ENCODE data around the gene DNAJC17.

DNAJC17 gene, protein sequence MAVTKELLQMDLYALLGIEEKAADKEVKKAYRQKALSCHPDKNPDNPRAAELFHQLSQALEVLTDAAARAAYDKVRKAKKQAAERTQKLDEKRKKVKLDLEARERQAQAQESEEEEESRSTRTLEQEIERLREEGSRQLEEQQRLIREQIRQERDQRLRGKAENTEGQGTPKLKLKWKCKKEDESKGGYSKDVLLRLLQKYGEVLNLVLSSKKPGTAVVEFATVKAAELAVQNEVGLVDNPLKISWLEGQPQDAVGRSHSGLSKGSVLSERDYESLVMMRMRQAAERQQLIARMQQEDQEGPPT

DNA sequence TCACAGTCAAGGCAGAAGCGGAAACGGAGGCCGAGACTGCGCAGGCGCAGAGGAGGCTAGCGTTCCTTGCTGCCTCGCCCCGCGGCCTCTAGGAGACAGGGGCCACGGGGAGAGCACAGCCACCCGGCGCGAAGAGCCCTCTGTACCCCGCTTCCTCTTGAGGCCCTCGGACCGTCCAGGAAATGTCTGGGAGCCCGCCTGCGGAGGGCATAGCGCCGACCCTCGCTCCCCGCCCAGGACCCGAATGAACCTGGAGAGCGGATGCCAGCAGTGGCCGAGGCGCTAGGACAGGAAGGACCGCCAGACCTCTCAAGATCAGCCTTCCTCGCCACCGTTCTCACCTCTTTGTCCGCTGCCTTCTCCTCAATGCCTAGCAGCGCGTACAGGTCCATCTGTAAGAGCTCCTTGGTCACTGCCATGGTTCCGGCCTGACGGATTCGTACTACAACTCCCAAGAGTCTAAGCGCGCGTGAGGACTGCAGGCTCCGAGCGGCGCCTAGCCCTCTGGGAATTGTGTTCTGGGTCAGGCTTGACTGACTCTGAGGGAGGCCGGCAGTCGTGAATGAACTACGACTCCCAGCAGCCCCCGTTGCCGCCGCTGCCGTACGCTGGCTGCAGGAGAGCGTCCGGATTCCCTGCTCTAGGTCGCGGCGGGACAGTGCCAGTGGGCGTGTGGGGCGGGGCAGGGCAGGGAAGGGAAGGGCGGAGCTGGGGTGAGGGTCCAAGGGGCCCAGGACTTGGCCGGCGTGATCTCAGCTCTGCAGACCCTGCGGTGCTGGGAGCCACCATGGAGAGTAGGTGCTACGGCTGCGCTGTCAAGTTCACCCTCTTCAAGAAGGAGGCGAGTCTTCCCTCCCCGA is at the start of gene DNAJC17, which contains the start of gene ZFYVE19:
Gene DNAJC17, minus strand, starts transcription at position 446 of the 860 bp plus-strand sequence. Its CDS starts 27 bp downstream, at position 419.
Gene ZFYVE19, plus strand, starts transcription at position 62 of the 860 bp plus-strand sequence. Its CDS starts 501 bp downstream, at position 563.
- peak; percentile 94 to 95 for DNase-seq

DNA sequence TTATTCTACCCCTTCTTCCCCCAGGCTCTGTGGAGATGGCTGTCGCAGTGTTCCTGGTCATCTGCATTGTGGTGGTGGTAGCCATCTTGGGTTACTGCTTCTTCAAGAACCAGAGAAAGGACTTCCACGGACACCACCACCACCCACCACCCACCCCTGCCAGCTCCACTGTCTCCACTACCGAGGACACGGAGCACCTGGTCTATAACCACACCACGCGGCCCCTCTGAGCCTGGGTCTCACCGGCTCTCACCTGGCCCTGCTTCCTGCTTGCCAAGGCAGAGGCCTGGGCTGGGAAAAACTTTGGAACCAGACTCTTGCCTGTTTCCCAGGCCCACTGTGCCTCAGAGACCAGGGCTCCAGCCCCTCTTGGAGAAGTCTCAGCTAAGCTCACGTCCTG is 49.5 kb upstream of the DNAJC17 start:
- DNase-seq: no peak

DNA sequence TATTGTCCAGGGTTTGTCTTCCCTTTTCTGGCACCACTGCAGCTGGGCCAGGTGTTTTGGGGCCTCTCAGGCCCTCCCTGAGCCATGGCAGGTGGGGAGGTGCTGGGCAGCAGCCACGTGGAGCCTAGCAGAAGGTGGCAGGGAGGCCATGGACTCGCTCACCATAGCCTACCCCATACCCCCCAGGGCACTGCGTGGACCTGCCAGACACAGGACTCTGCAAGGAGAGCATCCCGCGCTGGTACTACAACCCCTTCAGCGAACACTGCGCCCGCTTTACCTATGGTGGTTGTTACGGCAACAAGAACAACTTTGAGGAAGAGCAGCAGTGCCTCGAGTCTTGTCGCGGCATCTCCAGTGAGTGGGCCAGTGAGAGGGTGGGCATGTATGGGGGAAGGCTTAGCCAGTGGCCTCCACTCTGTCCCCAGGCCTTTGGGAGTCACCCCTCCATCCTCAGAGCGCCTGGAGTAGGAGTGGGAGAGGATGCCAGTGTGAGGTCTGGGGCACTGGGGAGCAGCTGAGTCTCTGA is 48.5 kb upstream of the DNAJC17 start:
- no peak for DNase-seq

DNA sequence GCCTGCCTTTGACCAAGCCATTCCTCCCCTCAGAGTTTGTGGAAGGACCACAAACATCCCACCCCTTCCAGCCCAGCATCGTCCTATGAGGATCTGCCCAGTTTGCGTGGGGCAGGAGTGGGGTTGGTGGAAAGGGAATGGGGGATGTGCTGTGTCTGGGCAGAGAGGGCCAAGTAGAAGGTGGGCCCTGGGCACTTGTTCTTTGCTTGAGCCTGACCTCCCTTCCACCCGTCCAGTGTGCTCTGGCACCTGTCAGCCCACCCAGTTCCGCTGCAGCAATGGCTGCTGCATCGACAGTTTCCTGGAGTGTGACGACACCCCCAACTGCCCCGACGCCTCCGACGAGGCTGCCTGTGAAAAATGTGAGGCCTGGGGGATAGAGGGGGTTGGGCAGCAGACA is 46.9 kb upstream of the DNAJC17 start:
- DNase-seq: no peak

DNA sequence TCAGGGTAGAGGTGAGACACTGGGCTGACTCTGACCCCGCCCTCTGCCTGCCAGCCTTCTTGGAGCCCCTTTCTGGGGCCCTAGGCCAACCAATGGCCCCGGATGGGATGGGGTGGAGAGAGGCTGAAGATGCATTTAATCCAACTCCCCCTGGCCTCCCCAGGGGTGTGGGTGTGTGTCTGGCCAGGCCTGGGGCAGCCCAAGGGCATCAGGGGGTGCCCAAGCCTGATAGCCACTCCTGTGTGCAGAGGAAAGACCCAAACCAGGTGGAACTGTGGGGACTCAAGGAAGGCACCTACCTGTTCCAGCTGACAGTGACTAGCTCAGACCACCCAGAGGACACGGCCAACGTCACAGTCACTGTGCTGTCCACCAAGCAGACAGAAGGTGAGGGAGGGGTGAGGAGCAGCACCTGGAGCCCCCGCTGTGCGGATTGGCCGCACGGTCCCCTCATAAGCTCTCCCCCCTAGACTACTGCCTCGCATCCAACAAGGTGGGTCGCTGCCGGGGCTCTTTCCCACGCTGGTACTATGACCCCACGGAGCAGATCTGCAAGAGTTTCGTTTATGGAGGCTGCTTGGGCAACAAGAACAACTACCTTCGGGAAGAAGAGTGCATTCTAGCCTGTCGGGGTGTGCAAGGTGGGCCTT is 46.1 kb upstream of the DNAJC17 start:
- DNase-seq: no peak

DNA sequence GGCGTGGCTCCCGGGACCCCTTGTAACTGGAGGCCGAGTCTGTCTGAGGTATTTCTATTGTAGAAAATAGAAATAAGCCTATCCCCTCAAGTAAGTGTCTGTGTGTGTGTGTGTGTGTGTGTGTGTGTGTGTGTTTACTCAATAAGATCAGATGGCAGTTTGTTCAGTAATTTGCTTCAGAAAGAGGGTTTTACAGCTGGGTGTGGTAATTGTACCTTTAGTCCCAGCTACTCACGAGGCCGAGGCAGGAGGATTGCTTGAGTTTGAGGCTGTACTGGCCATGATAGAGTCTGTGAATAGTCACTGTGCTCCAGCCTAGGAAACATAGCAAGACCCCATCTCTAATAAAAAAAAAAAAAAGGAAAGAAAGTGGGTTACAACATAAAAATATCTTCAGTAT is 45.3 kb upstream of the DNAJC17 start:
- no peak for DNase-seq

DNA sequence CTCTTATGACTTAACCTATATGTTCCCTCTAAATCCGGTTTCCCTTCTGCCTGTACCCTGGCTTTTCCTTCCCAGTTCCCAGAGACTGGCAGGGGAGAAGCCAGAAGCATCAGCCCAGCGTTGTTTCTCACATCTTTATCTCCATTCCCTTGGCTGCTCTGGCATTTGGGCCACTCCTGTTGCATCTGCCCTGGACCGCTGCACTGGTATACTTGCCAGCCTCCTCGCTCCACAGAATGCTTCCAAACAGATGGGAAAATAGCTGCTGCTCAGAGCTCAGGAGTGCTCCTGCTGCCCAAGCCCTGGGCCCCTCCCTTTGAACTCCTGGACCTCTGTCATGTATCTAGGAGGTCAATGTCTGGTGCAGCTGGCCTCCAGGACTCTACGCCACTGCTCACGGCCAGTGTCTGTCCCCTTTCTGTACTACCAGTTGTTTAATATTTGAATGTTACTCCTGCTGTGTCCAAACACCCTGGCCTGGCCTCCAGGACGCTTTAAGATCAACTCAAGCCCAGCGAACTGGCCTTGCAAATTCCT is 43.4 kb upstream of the DNAJC17 start:
- DNase-seq: no peak

DNA sequence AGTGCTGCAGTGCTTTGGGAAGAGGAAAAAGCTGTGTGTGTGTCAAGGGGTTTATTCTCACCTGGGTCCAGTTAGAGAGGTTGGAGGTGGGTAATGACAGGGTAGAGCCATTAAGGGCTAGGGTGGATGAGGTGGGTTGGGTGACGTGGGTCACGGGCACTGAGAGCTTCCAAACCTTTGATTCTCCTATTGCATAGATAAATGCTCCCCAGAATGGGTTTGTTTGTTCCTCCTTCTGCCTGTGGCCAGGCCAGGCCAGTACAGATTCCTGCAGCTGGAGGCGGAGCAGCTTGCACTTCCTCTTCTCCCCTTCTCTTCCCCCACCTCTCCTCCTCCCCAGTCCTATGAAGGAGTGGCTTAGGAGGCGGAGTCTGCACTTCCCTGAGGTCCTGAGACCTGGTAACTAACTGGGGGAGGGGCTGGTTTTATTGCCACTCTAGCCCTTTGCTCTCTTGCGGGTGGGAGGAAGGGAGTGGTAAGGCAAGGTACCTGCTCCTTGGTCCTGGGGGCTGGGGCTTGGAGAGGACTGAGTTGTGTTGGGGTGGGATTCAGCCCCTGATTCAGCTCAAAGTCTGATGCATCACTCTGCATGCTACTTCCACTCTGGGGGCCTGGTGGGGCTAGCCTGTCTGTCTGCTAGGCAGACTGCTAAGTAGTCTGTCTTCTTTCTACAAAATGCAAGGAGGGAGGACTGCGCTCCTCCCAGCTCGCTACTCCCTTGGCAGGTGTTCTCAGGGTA is 40.1 kb upstream of the DNAJC17 start:
- DNase-seq: peak; percentile 12 to 59

DNA sequence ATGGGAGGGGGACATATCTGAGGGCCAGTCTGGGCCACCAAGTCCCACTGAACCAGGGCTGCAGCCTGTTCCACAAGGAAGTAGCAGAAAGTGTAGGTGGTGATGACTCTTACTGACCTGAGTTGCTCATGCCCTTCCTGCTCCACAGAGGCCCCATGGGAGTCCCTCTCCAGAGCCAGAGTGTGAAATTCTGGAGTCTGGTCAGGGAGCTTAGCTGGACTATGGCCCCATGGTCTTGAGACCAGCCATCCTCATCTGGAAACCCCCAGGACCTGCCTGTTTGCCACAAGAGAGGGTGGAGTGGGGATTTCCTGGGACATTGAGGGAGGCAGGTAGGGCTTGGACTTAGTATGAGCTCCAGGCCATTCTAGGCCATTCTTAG is 39.6 kb upstream of the DNAJC17 start:
- DNase-seq: no peak

DNA sequence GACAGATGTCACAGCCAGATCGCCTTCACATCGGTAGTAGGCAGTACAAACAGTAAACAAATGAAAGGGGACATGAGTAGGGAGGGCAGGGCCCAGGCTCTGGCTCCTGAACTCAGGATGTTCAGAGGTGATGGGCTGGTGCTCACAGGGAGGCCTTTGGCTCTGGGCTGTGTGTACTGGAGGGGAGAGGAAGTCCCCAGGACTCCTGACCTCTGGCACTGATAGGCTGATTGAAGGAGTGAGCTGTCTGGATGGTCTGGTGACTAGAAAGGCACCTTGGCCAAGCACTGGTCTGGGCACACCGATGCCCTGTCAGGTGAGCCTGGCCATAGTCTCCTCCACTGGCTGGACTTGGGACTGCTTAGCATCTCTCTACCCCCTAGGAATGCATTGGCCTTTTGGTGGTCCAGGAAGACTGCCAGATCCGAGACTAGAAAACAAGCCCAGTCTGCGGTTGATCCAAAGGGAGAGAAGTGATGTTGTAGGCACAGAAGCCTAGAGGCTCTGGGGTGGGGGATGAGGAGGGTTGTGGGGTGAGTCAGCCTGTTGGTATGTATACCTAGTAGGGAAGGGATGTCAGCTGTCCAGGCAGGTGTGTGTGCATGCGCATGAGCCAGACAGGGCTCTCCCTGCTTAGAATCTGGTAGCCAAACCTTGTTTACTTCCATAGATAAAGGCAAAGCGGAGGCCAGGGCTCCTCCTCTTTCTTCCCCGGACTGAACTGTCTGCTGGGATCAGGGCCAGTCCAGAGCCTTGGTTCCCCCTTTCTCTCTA is 38.4 kb upstream of the DNAJC17 start:
- no peak for DNase-seq

DNA sequence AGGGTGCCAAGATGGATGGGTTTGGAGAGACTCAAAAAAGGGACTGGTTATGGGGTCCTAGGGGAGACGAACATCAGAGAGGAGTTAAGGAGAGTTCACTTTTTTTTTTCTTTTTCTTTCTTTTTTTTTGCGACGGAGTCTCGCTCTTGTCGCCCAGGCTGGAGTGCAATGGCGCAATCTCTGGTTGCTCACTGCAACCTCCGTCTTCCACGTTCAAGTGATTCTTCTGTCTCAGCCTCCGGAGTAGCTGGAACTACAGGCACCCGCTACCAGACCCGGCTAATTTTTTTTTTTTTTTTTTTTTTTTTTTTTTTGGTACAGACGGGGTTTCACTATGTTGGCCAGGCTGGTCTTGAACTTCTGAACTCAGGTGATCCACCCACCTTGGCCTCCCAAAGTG is 37.8 kb upstream of the DNAJC17 start:
- DNase-seq: no peak

DNA sequence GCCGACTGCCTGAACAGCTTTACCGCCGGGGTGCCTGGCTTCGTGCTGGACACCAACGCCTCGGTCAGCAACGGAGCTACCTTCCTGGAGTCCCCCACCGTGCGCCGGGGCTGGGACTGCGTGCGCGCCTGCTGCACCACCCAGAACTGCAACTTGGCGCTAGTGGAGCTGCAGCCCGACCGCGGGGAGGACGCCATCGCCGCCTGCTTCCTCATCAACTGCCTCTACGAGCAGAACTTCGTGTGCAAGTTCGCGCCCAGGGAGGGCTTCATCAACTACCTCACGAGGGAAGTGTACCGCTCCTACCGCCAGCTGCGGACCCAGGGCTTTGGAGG is 37.4 kb upstream of the DNAJC17 start:
- peak; percentile 19 to 27 for DNase-seq

DNA sequence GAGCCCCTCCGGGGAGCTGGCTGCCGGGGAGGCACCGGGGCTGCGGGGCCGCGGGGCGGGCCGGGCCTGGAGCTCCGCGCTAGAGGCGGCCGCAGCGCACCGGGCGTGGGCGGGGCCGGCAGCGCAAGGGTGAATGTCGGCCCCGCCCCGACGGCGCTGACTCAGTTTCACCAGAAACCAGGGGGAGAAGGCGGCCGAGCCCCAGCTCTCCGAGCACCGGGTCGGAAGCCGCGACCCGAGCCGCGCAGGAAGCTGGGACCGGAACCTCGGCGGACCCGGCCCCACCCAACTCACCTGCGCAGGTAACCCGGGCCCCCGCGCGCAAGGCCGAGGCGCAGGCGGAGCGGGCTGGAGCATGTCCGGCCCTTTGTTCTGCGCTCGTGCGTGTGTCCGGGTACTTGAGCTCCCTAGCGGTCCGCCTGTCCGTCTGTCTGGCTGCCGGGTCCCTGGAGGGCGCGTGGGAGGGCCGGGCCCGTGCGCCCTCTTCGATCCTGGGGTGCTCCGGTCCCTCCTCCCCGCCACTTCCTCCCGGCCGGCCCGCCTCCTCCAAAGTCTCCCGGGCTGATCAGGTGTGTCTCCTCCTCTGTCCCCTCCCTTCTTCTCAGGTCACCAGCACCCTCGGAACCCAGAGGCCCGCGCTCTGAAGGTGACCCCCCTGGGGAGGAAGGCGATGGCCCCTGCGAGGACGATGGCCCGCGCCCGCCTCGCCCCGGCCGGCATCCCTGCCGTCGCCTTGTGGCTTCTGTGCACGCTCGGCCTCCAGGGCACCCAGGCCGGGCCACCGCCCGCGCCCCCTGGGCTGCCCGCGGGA is 36.8 kb upstream of the DNAJC17 start, which contains the start of gene SPINT1:
Gene SPINT1, plus strand, starts transcription at position 164 of the 811 bp plus-strand sequence. Its CDS starts 507 bp downstream, at position 671.
- peak; percentile 17 to 36 for DNase-seq

DNA sequence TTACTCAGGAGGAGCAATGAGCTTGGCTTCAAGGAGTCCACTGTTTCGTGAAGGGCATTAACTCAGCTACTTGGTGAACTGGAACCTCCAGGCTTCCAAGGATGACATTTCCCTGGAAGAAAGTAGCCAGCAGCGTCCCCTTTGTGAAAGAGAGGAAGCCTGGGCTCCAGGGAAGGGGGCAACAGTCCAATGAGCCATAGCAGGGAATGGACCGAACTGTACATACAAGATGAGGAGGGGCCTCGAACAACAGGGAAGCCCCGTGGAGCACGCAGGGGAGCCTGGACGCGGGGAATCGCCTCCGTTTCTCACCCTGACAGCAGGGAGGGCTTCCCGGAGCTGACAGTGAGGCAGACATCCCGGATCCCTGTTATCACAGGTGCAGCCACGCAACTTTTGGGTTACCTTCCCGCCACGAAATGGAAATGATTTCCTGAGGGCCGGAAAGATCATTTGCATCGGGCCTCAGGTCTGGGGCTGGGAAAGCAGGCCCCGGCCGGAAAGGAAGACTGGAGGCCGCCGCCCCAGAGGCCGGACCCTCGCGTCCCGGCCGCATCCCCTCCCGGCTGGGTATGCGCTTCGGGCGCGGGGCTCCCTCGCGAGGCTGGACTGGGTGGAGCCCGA is 36.1 kb upstream of the DNAJC17 start:
- no peak for DNase-seq

DNA sequence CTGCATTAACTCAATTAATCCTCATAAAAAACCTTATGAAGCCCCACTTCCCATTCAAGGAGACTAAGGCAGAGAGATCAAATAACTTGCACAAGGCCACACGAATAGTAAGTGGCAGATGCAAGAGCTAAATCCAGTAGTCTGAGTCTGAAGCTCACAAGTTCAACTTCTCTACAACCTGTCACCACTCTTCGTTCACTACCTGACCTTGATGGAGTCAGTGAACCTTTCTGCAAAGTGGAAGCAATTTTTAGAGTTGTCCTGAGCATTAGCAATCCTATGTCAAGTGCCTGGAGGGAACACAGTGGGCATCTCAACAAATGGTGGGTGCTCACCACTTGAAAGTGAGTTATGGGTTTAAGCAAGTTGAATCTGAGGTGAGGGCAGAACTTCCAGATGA is 34.5 kb upstream of the DNAJC17 start:
- DNase-seq: no peak

DNA sequence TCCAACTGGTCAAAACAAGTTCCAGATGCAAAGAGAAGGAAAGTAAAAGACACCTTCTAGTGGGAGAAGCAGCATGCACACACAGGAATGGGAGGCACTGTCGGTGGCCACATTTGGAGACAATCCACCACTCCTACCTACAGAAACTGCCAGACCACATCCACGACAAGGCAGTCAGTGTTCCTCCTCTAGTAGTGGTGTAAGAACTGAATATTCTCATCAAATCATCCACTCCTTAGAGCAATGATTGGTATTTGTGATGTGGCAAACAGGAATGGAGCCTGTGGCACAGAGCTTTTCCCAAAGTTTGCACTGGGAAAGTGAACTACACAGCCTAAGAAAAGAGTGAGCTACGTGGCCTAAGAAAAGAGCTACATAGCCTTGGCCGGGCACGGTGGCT is 31.5 kb upstream of the DNAJC17 start:
- DNase-seq: no peak

DNA sequence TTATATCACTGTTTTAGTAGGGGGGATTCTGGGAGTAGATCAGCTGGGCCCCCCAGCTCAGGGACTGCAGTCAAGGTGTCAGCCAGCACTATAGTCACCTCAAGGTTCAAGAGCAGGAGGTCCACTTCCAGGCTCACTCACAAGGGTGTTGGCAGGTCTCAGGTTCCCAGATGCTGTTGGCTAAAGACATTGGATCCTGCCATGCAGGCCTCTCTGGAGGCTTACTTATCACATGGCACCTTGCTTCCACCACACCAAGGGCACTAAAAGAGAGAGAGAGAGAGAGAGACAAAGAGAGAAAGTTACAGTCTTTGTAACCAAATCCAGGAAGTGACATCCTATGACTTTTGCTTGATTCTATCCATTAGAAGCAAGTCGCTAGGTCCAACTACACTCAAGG is 28.7 kb upstream of the DNAJC17 start:
- DNase-seq: no peak

DNA sequence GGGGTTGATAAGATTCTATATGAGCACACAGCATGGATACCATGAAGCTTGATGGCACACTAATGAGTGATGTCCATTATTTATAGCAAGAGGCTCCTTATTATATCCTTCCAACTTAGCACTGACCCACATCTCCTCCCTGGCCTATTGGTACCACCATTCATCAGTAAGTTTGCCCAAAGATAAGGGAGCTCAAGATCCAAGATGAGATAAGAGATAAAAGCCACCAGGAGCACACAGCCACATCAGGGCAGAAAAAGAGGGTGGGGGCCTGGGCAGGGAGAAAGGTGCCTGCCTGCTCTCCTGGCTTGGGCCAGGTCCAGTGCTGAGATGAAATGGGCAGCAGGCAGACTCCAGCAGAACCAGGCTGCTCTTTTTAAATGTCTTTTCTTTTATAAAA is 25.6 kb upstream of the DNAJC17 start:
- DNase-seq: no peak

DNA sequence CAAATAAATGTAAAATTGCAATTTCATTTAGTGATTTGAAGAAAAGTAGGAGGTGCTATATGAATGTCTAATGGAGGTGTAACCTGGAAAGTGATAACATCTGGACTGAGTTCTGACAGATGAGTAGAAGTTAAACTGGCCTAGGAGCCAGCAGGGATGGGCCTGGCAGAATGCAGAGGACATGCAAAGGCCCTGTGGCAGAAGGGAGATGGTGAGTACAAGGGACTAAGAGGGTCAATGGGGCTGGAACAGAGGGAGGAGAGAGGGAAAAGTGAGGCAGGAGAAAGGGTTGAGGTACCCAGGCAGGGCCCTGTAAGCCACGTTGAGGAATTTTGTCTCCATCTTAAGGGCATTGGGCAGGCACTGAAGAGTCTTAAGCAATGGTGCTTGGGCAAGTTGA is 24.6 kb upstream of the DNAJC17 start:
- no peak for DNase-seq

DNA sequence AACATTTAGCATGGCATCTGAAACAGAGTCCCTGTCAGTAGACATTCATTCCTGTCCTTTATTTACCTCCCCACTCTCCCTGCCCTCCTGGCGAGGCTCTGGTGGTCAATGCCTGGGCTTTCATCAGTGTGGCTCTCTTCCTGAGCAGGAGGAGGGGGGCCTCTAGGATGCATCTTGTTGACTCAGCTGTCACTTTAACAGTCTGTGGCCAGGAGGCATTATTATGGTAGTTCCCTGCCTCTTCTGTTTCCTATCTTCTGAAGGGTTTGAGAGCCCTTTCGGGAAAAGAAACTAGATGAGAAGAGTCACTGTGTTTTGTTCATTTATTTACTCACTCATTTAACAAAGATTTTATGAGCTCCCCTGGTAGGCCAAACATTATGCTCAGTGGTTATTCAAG is 23.6 kb upstream of the DNAJC17 start:
- no peak for DNase-seq

All from CD4-positive, alpha-beta T cell treated with Interferon alpha-2 for 1 hour (primary cell).